Activated CD4-positive, alpha-beta memory T cell treated with anti-CD3 and anti-CD28 coated beads for 36 hours (primary cell): ENCODE results near the gene DUSP6. TPM values are rescaled to one million over a fixed set of nuclear protein-coding genes. Genes with fewer than 3 reads are reported as not detected.
"Not testable (repeated sequence)": the region's sequence is repeated elsewhere in the genome, so short reads cannot be mapped to it uniquely, and the experiment has no call there.

Experiments used
- CTCF ChIA-PET: fragments of 350-600 bp; sonication (Branson Sonifier 250); formaldehyde crosslinking; loops from one replicate; lab custom pipeline; 2021; ENCODE audit warnings: antibody characterized with exemption, inconsistent platforms; lab: Charles Lee
- POLR2A ChIA-PET: fragments of 350-600 bp; sonication (Branson Sonifier 250); formaldehyde crosslinking; loops from one replicate; lab custom pipeline; 2021; ENCODE audit warnings: antibody characterized with exemption; lab: Charles Lee
- DNase-seq: peaks from one replicate; pipeline ENCODE4 v3.0.0-alpha.2; 2020
- H3K27ac Mint-ChIP-seq: one replicate; pipeline ENCODE4 v1.8.0; 2021; ENCODE audit warnings: mixed read lengths
- H3K27me3 Mint-ChIP-seq: one replicate; pipeline ENCODE4 v1.8.0; 2021; ENCODE audit warnings: mixed read lengths
- H3K36me3 Mint-ChIP-seq: one replicate; pipeline ENCODE4 v1.8.0; 2021; ENCODE audit warnings: mixed read lengths
- H3K4me1 Mint-ChIP-seq: one replicate; pipeline ENCODE4 v1.8.0; 2021; ENCODE audit warnings: low read depth, mixed read lengths
- H3K4me3 Mint-ChIP-seq: one replicate; pipeline ENCODE4 v1.8.0; 2021; ENCODE audit warnings: mild to moderate bottlenecking, mixed read lengths
- H3K9me3 Mint-ChIP-seq: one replicate; pipeline ENCODE4 v1.8.0; 2021; ENCODE audit warnings: mixed read lengths
- intact Hi-C: fragments of 100-400 bp; cut with micrococcal nuclease; formaldehyde crosslinking; loops from one replicate; pipeline ENCODE4 v1.15.1; 2023
- total RNA-seq, 2 experiments: library from RNA; stranded (reverse); gene quantifications; one replicate each; pipeline ENCODE4 v1.2.3, GENCODE V29; 2021

The DUSP6 gene
- total RNA-seq, 2 experiments from 2014 or later: 86.7 to 87.9 TPM

GRCh38 chr12:89339526-89339925, 12.8 kb downstream of the DUSP6 start:
- no peaks in the 10 kb centered on the region for H3K36me3 Mint-ChIP-seq

GRCh38 chr12:89337136-89337535, 15.2 kb downstream of the DUSP6 start:
- H3K9me3 Mint-ChIP-seq, POLR2A ChIA-PET, intact Hi-C loops, DNase-seq, H3K27ac Mint-ChIP-seq, CTCF ChIA-PET, H3K27me3 Mint-ChIP-seq, H3K36me3 Mint-ChIP-seq, H3K4me3 Mint-ChIP-seq: not testable (repeated sequence)
- H3K4me1 Mint-ChIP-seq: peaks cover 26% of the 10 kb centered on the region

More at GRCh38 chr12:89339526-89339925, 12.8 kb downstream of the DUSP6 start:
- Mint-ChIP-seq H3K4me1 (peaks cover 13% of the 10 kb centered on the region), H3K27ac (no peak overlapping the region), H3K4me3 (no peak overlapping the region), H3K9me3 (no peaks in the 10 kb centered on the region), H3K27me3 (no peaks in the 10 kb centered on the region)
- CTCF ChIA-PET: no interaction called here
- POLR2A ChIA-PET: no interaction called here
- intact Hi-C loops: no loop called here
- no peak for DNase-seq

- POLR2A ChIA-PET: no interaction called here
- intact Hi-C loops: no loop called here
- H3K36me3 Mint-ChIP-seq: peaks cover 1% of the 10 kb centered on the region
- H3K27ac Mint-ChIP-seq: no peak overlapping the region
- H3K4me1 Mint-ChIP-seq: peaks cover 18% of the 10 kb centered on the region
- peaks cover 7% of the 10 kb centered on the region for H3K9me3 Mint-ChIP-seq
- H3K4me3 Mint-ChIP-seq: no peak overlapping the region
- CTCF ChIA-PET: no interaction called here
- H3K27me3 Mint-ChIP-seq: no peaks in the 10 kb centered on the region
- DNase-seq: no peak
These were observed 16.7 kb downstream of the DUSP6 start for GRCh38 chr12:89335452-89336244.

GRCh38 chr12:89334548-89335169, 17.6 kb downstream of the DUSP6 start:
- ChIA-PET CTCF (interaction anchor here (0.9 kb wide), 1 partner anchor 11 kb away, joined by 3 read pairs; no protein-coding TSS in a partner anchor), POLR2A (no interaction called here)
- no peaks in the 10 kb centered on the region for H3K27me3 Mint-ChIP-seq
- H3K4me1 Mint-ChIP-seq: peaks cover 18% of the 10 kb centered on the region
- no peak for DNase-seq
- H3K36me3 Mint-ChIP-seq: peaks cover 4% of the 10 kb centered on the region
- H3K9me3 Mint-ChIP-seq: peaks cover 10% of the 10 kb centered on the region
- H3K27ac Mint-ChIP-seq: no peak overlapping the region
- intact Hi-C loops: no loop called here
- H3K4me3 Mint-ChIP-seq: no peak overlapping the region

GRCh38 chr12:89333564-89334252, 18.6 kb downstream of the DUSP6 start:
- H3K4me3 Mint-ChIP-seq: no peak overlapping the region
- intact Hi-C loops: no loop called here
- H3K36me3 Mint-ChIP-seq: peaks cover 4% of the 10 kb centered on the region
- DNase-seq: peak; percentile 54
- H3K9me3 Mint-ChIP-seq: peaks cover 10% of the 10 kb centered on the region
- CTCF ChIA-PET: interaction anchor here (0.9 kb wide), 1 partner anchor 12 kb away, joined by 3 read pairs; no protein-coding TSS in a partner anchor
- peaks cover 18% of the 10 kb centered on the region for H3K4me1 Mint-ChIP-seq
- peak overlapping the region; percentile 21 for H3K27ac Mint-ChIP-seq
- POLR2A ChIA-PET: no interaction called here
- H3K27me3 Mint-ChIP-seq: no peaks in the 10 kb centered on the region

GRCh38 chr12:89328151-89329030, 23.9 kb downstream of the DUSP6 start:
- H3K9me3 Mint-ChIP-seq: peaks cover 10% of the 10 kb centered on the region
- DNase-seq: no peak
- POLR2A ChIA-PET: no interaction called here
- H3K27ac Mint-ChIP-seq: no peak overlapping the region
- H3K36me3 Mint-ChIP-seq: peaks cover 4% of the 10 kb centered on the region
- CTCF ChIA-PET: no interaction called here
- intact Hi-C loops: no loop called here
- H3K27me3 Mint-ChIP-seq: peaks cover 2% of the 10 kb centered on the region
- H3K4me3 Mint-ChIP-seq: no peak overlapping the region
- H3K4me1 Mint-ChIP-seq: peaks cover 10% of the 10 kb centered on the region

- peaks cover 4% of the 10 kb centered on the region for H3K36me3 Mint-ChIP-seq
- H3K27ac Mint-ChIP-seq: no peak overlapping the region
- intact Hi-C loops: no loop called here
- no peak overlapping the region for H3K4me3 Mint-ChIP-seq
- H3K4me1 Mint-ChIP-seq: peaks cover 5% of the 10 kb centered on the region
- peaks cover 10% of the 10 kb centered on the region for H3K9me3 Mint-ChIP-seq
- peaks cover 2% of the 10 kb centered on the region for H3K27me3 Mint-ChIP-seq
- CTCF ChIA-PET: no interaction called here
- DNase-seq: no peak
- POLR2A ChIA-PET: no interaction called here
These were observed 24.7 kb downstream of the DUSP6 start for GRCh38 chr12:89327486-89328094.

GRCh38 chr12:89326239-89327040, 25.9 kb downstream of the DUSP6 start:
- Mint-ChIP-seq H3K27ac (no peak overlapping the region), H3K9me3 (peaks cover 10% of the 10 kb centered on the region), H3K36me3 (peaks cover 4% of the 10 kb centered on the region), H3K27me3 (peaks cover 2% of the 10 kb centered on the region), H3K4me1 (peaks cover 5% of the 10 kb centered on the region), H3K4me3 (no peak overlapping the region)
- intact Hi-C loops: no loop called here
- POLR2A ChIA-PET: no interaction called here
- CTCF ChIA-PET: no interaction called here
- no peak for DNase-seq

GRCh38 chr12:89325495-89325894, 26.8 kb downstream of the DUSP6 start:
- Mint-ChIP-seq H3K4me1 (peaks cover 5% of the 10 kb centered on the region), H3K27me3 (peaks cover 2% of the 10 kb centered on the region), H3K9me3 (peaks cover 1% of the 10 kb centered on the region), H3K4me3 (no peak overlapping the region), H3K27ac (no peak overlapping the region), H3K36me3 (peaks cover under 1% of the 10 kb centered on the region)
- no peak for DNase-seq
- intact Hi-C loops: no loop called here
- ChIA-PET CTCF (no interaction called here), POLR2A (no interaction called here)

- no peaks in the 10 kb centered on the region for H3K9me3 Mint-ChIP-seq
- H3K27ac Mint-ChIP-seq: no peak overlapping the region
- ChIA-PET POLR2A (no interaction called here), CTCF (no interaction called here)
- H3K36me3 Mint-ChIP-seq: no peaks in the 10 kb centered on the region
- DNase-seq: no peak
- no peak overlapping the region for H3K4me3 Mint-ChIP-seq
- intact Hi-C loops: no loop called here
- peaks cover 2% of the 10 kb centered on the region for H3K27me3 Mint-ChIP-seq
- H3K4me1 Mint-ChIP-seq: peaks cover 5% of the 10 kb centered on the region
These were observed 27.9 kb downstream of the DUSP6 start for GRCh38 chr12:89324437-89324836.
